HG03342 (cell line): ENCODE results near the gene NACAD.

Experiments used
- ATAC-seq: cut with Tn5 transposase; IDR thresholded peaks from one replicate; pipeline ENCODE4 v1.9.1; 2021; ENCODE audit warnings: mild to moderate bottlenecking, moderate library complexity; ENCODE audit not compliant: unreplicated experiment

The NACAD gene

GRCh38 chr7:45092100-45092930 is 3.5 kb upstream of the NACAD start:
- ATAC-seq: no peak

- ATAC-seq: no peak
Observed at GRCh38 chr7:45089341-45089891, 647 bp upstream of the NACAD start.

- ATAC-seq: no peak
Observed at GRCh38 chr7:45088146-45088701, 545 bp downstream of the NACAD start.

GRCh38 chr7:45087301-45088145 is 1.2 kb downstream of the NACAD start:
- ATAC-seq: no peak

- ATAC-seq: no peak
Observed at GRCh38 chr7:45086331-45087065, 2.3 kb downstream of the NACAD start.

GRCh38 chr7:45085619-45086200 is 3.1 kb downstream of the NACAD start:
- ATAC-seq: no peak

- ATAC-seq: no peak
Observed at GRCh38 chr7:45084901-45085618, 3.7 kb downstream of the NACAD start.

GRCh38 chr7:45084336-45084735 is 4.4 kb downstream of the NACAD start:
- no peak for ATAC-seq

- ATAC-seq: no peak
Observed at GRCh38 chr7:45082831-45083331, 5.9 kb downstream of the NACAD start.

GRCh38 chr7:45082031-45082830 is 6.5 kb downstream of the NACAD start:
- ATAC-seq: no peak

- no peak for ATAC-seq
Observed at GRCh38 chr7:45081670-45081974, 7.1 kb downstream of the NACAD start.

- ATAC-seq: no peak
Observed at GRCh38 chr7:45080958-45081669, 7.7 kb downstream of the NACAD start.

- ATAC-seq: no peak
Observed at GRCh38 chr7:45080265-45080957, 8.4 kb downstream of the NACAD start.

GRCh38 chr7:45078125-45078681 is 10.6 kb downstream of the NACAD start:
- no peak for ATAC-seq

GRCh38 chr7:45077579-45077978 is 11.2 kb downstream of the NACAD start:
- ATAC-seq: no peak

GRCh38 chr7:45076946-45077345 is 11.8 kb downstream of the NACAD start:
- no peak for ATAC-seq
